Occipital lobe (tissue), 2 donors: ENCODE results near the gene ADAM30. TPM values are rescaled to one million over a fixed set of nuclear protein-coding genes. Genes with fewer than 3 reads are reported as not detected.
"Not testable (repeated sequence)": the region's sequence is repeated elsewhere in the genome, so short reads cannot be mapped to it uniquely, and the experiment has no call there.

Experiments
- DNase-seq: peaks from one replicate; lab custom pipeline; 2025; lab: John Stamatoyannopoulos, UW
- total RNA-seq: library from RNA; depleted of rRNA; stranded (reverse); fragments of >200 nt; gene quantifications from one replicate; pipeline ENCODE4 v1.2.3, GENCODE V29; 2014

Gene ADAM30
- total RNA-seq, 1 donor from 2014 or later, result not detected

DNA sequence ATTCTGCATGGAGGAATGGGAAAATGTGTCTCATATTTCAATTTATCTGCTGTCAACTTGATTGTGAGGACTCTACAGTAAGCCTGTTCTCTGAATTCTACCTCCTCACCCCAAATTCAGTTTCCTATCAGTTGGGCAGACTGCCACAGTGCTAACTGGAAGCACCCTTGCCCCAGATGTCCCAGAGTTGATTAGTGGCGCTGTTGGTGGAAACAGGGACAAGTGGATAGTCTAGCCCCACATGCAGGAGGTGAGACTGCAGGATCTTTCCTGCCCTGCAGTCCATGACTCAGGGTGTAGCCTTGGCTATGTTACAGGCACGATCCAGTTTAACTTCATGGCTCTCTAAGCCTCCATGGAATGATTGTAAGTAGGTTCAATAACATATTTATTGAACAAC is 22.1 kb downstream of the ADAM30 start:
- no peak for DNase-seq

DNA sequence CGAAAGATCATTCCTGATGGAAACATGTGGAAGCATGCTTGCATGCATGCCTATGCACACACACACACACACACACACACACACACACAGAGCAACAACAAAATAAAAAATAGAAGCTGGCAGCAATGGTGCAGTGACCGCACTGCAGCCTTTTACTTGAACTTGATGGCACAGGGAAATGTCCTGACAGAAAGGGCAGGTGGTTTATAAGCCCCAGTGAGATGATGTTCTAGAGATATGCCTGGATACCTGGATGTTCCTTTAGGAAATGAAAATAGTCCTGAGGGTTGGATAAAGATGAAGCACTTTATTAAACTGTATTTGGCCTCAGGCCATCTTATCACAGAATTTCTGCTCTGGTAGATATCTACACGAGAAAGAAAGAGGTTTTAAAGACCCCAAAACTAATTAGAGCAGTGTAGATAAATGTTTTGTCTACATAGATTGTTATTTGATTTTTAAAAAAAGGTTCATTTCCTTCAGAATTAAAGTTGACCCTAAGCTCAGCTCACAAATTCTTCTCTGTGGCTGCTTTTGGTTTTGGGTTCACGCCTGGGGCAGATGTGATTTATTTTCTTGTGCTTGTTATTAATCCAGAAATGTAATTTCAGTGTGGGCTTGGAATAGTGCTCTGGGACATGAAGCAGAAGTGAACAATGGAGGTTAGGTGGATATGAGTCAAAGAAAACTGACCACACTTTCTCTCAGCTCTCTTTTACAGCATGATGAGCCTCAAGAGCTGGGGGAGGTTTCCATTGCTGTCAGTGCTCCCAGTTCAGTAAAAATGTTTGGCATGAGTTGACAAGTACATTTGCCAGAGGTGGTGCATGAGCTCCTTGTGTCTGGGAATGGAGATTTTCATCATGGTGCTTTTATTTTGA is 22.9 kb downstream of the ADAM30 start:
- no peak for DNase-seq

DNA sequence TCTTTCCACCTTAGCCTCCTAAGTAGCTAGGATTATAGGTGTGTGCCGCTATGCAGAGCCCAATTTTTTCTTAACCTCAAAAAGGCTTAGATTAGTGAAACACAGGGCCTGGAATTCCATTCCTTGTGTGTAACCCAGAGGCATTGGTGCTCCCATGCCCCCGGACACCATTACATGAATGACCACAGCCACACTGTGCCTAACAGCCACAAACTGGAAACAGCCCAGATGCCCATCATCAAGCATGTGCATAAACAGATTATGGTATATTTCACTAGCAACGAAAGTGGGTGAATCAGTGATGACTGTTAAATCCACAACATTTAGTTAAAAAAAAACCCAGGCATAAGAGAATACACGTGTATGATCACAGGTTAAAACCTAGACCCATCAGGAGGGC is 24.4 kb downstream of the ADAM30 start:
- DNase-seq, result no peak

DNA sequence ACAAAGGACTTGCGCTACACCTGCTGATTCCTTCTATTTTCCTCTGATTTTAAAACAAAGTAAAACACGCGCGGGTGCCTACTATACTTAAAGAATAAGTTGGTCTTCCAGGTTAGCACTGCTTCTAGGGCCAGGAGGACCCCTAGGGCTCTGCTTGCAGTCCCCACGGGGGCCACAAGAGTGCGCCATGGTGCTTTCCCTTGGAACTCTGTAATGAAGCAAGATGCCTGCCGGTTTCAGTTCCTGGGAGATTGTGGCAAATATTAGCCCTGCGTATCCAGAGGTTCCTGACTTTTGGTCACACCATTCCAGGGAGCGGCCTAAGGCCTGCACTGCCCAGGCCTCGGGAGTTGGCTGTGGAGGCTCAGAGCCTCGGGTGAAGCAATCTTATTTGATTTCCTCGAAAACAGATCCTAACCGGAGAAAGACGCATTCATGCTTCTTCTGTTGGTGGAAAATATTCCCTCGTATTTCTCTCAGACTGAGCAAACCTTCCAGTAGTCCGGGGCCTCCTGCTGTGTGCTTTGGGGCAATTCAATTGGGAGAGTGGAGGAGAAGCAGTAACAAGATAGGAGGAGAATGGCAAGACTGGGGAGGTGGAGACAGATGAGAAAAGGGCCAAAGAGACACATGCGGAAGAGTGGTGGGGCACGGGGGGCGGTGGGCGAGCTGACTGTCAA is 25.3 kb downstream of the ADAM30 start:
- DNase-seq, result peak; percentile 42

DNA sequence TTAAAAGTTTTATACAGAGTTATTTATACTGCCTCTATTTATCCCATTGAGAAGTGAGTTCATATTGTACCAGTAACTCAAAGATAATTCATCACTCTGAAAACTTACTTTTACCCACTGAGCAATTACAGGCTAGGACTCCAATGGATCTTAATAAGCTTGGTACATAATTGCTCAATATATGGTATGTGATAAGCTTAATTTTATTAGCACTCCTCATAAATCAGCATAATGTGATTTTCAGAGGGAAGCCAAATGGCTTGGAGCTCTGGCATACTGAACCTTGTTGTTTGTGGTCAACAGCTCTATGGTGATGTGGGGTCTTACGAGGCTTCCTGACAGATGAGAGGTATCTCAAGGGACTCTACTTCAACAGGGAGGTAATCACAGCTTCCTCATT is 26.3 kb downstream of the ADAM30 start:
- DNase-seq, result no peak

DNA sequence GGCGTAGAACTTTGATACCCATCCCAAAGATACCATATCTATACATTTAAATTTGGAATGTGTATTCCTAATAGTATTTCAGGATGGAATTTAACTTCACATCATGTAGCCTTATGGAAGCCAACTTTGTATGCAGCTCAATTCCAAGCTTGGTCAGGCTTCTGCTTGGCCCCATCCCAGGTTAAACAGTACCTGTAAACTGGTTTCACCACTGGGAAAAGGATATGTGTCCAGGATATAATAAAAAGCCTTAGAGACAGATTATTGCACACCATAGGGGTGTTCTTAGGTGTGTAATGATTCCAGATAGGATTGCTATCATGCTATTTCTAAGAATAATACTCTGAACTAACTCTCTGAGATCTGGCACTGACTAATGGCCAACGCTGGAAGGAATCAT is 28.1 kb downstream of the ADAM30 start:
- no peak for DNase-seq

DNA sequence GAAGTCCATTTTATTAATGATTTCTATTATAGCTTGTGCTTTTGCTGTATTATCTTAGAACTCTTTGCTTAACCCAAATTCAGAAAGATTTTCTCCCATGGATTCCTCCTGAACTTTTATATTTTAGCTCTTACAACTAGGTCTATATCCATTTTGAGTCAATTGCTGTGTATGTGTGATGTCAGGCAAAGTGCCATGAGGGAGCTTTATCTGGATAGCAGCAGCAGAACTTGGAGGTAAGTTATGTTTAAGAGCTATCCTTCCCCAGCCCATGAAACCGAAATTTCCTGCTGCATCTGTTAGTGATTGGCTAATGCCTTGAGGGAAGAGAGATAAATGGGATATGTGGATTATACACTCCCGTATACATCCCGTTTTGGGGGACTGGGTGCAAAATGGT is 29.9 kb downstream of the ADAM30 start:
- DNase-seq, result no peak

DNA sequence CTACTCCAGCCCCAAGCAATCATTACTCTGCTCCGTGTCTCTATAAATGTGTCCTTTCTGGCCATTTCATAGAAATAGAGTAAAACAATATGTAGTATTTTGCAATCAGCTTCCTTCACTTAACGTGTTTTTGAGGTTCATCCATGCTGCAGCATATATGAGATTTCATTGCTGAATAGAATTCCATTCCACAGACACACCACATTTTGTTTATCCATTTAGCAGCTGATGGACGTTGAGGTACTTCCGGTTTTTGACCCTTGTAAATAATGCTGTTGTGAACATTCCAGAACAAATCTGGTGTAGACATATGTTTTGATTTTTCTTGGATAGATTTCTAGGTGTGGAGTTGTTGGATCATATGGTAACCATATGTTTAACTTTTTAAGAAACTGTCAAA is 30.7 kb downstream of the ADAM30 start:
- DNase-seq, result no peak

DNA sequence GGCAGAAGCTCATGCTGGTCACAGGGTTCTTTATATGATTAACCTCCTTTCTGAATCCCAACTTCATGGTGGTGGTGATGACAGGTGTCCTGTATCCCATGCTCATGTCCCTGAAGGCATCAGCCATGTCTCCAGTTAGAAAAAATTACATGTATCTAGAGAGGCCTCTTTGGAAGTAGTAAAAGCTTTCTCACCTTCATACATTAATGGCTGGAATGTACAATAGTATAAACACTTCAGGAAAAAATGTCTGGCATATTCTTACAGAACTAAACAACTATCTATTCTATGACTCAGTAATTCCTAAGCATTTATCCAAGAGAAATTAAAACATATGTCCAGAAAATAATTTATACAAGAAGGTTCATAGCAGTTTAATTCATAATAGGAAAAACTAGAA is 34.0 kb downstream of the ADAM30 start:
- no peak for DNase-seq

DNA sequence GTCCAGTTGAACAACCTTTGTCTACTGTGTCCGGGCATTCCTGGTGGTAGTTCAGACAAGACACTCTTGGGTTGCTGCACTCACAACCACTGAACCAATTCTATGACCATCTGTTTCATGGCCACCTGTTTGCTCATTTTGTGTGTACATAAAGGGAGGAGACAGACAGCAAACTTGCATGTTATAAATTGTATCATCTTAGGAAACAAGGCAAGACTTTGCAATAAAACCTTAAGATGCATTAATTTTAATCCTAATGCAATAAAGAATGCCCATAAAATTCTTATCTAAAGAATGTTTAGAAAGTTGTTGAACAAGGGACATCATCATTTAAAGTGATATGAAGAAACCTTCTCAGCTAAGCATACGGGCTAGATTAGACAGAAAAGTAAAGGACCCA is 34.8 kb downstream of the ADAM30 start:
- no peak for DNase-seq

DNA sequence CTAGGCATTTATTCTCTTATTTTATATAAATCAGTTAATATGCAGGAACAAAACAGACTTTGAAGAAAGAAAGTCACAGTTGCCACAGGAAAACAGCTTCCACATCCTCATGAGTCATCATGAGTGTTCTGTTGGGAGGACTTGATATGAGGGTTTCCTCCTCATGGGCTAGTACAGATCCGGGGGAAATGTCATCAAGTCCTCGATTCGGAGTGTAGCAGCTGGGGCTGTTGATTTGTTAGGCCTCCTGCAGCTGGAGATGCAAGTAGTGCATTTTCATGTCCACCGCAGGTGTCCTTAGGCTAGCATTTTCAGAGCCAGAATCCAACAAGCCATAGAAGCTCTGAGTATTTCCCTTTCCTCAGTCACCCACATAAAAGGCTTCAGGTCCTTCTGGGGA is 36.7 kb downstream of the ADAM30 start:
- no peak for DNase-seq

DNA sequence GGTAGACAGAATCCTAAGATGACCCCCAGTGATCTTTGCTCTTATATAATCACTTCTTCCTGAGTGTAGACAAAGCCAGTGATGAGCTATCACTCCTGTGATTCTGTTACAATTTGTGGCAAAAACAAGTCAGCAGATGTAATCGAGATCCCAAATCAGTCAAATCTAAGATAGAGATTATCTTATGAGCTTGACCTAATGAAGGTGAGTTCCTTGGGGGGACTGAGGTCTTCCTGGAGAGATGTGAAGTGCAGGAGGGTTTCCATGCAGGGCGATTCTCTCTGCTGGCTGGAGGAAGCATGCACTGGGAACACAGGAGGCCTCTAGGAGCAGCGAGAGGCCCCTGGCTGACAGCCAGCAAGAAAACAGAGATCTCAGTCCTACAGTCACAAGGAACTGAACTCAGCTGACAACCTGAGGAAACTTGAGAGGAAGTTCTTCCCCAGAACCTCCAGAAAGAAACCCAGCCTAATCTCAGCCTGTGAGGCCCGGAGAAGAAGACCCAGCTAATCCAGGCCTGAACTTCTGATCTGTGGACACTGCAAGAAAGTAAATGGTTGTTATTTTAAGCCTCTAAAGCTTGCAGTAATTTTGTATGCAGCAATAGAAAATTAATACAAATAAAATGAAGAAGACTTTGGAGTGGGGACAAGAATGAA is 37.6 kb downstream of the ADAM30 start:
- not testable (repeated sequence) for DNase-seq

DNA sequence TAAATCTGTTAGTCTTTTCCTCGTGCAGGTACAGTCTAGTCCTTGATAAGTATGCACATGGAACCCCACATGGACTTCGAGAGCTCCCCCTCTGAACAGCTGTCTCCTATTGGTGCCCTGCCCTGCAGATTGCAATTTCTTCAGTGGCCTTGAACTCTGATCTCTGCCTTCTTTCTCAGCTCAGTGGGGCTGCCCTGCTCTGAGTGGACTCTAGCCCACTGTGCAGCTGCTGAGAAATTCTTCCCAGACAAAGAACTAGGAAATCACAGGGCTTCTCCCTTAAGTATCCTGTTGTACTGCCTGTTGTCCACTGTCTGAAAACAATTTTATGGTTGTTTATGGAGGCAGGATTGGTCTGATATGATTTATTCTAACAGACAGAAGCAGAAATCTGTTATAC is 38.2 kb downstream of the ADAM30 start:
- DNase-seq, result no peak

DNA sequence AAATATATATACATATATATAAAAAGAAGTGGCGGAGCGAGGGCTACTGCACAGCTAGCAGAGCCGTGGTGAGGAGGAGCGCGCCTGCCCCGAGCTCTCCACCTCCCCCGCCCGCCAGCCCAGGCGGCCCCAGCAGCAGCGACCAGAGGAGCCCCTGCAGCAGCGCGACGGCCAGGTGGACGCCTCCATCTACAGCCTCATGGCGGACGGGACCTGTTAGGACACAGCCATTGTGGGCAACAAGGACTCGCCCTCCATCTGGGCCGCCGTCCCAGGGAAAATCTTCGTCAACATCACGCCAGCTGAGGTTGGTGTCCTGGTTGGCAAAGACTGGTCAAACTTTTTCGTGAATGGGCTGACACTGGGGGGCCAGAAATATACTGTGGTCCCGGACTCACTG is 43.2 kb downstream of the ADAM30 start:
- DNase-seq, result no peak

DNA sequence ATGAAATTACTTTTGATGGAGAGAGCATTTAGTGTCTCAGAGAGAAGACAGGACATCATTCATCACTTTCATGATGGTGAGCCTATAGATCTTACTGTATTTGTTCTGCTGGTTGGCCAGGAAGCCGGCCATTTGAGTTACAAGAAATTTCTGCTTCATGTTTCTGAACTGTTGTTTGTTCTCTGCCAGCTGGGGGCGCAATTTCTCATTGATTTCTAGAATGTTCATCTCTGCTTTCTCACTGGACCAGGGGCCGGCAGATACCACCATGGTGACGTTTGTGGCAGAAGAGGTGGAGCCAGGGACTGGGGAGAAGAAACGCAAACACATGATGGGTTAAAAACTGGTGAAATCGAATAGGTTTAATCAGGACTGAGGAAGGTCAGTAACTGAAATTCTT is 52.1 kb downstream of the ADAM30 start:
- DNase-seq, result not testable (repeated sequence)

Other genes with a start within 250 kb of the ADAM30 start
- gene ZNF697, start 248.2 kb downstream of the ADAM30 start, total RNA-seq, result 31.8 TPM
- gene PHGDH, start 184.6 kb downstream of the ADAM30 start, total RNA-seq, result 19.0 TPM
- gene HMGCS2, start 127.6 kb downstream of the ADAM30 start, total RNA-seq, result not detected
- not detected for gene REG4, start 85.1 kb downstream of the ADAM30 start, total RNA-seq
- gene NOTCH2, start 173.1 kb upstream of the ADAM30 start, total RNA-seq, result 30.3 TPM